ENCODE results near the gene WDR47.
"Not testable (repeated sequence)": the region's sequence is repeated elsewhere in the genome, so short reads cannot be mapped to it uniquely, and the experiment has no call there.

The WDR47 gene

GRCh38 chr1:109050228-109050995 is 8.5 kb upstream of the WDR47 start:
- DNase-seq = no peak

- no peak for DNase-seq
These were observed 6.4 kb upstream of the WDR47 start for GRCh38 chr1:109048335-109048734.

- DNase-seq = no peak
These were observed 5.4 kb upstream of the WDR47 start for GRCh38 chr1:109047339-109047738.

GRCh38 chr1:109046671-109047070 is 4.8 kb upstream of the WDR47 start:
- no peak for DNase-seq

GRCh38 chr1:109045595-109045994 is 3.7 kb upstream of the WDR47 start:
- DNase-seq = no peak

GRCh38 chr1:109040989-109041620 is 797 bp downstream of the WDR47 start:
- peak; percentile 41 for DNase-seq

- no peak for DNase-seq
These were observed 1.3 kb downstream of the WDR47 start for GRCh38 chr1:109040627-109040988.

GRCh38 chr1:109034382-109034781 is 7.5 kb downstream of the WDR47 start:
- DNase-seq = no peak

GRCh38 chr1:109029493-109029892 is 12.4 kb downstream of the WDR47 start:
- DNase-seq = not testable (repeated sequence)

GRCh38 chr1:109027841-109028240 is 14.1 kb downstream of the WDR47 start:
- DNase-seq = no peak

GRCh38 chr1:109025694-109026093 is 16.2 kb downstream of the WDR47 start:
- DNase-seq = no peak

- DNase-seq = no peak
These were observed 17.3 kb downstream of the WDR47 start for GRCh38 chr1:109024646-109025045.

GRCh38 chr1:109020693-109021257 is 21.1 kb downstream of the WDR47 start:
- DNase-seq = no peak

GRCh38 chr1:109017719-109018118 is 24.2 kb downstream of the WDR47 start:
- not testable (repeated sequence) for DNase-seq

- no peak for DNase-seq
These were observed 24.8 kb downstream of the WDR47 start for GRCh38 chr1:109017134-109017533.

GRCh38 chr1:109011335-109011734 is 30.6 kb downstream of the WDR47 start:
- no peak for DNase-seq

- DNase-seq = not testable (repeated sequence)
These were observed 45.3 kb downstream of the WDR47 start for GRCh38 chr1:108996622-108997021.

GRCh38 chr1:108983114-108983513 is 58.8 kb downstream of the WDR47 start:
- DNase-seq = no peak

GRCh38 chr1:108976658-108977057 is 65.2 kb downstream of the WDR47 start:
- DNase-seq = no peak

GRCh38 chr1:108972951-108973350 is 69.0 kb downstream of the WDR47 start:
- DNase-seq = no peak

GRCh38 chr1:108969346-108969745 is 72.6 kb downstream of the WDR47 start:
- DNase-seq = no peak

- peak; percentile 92 for DNase-seq
These were observed 78.7 kb downstream of the WDR47 start, which contains the start of gene CLCC1 for GRCh38 chr1:108963052-108963686. TSS of gene CLCC1 (minus strand) at chr1:108963484. CDS start at chr1:108950437, 13,047 bp downstream.

- peak; percentile 32 for DNase-seq
These were observed 79.2 kb downstream of the WDR47 start for GRCh38 chr1:108962681-108963051.
